IMR-90 (cell line): ENCODE results near the gene ETV3L. TPM values are rescaled to one million over a fixed set of nuclear protein-coding genes. Genes with fewer than 3 reads are reported as not detected.

Experiments
- ATAC-seq: fragments of 200-7000 bp; cut with Tn5 transposase; 2 replicates; pipeline ENCODE4 v1.9.1; 2020; ENCODE audit warnings: low read depth, mild to moderate bottlenecking, moderate library complexity
- BruUV-seq: library from RNA; stranded (reverse); fragments of 400-500 nt; replicated peaks from 2 replicates; lab custom pipeline; 2021; lab: Mats Ljungman, UMichigan
- CTCF ChIA-PET: fragments of 300-600 bp; formaldehyde crosslinking; extraction: SDS; loops from one replicate; lab custom pipeline; 2021; ENCODE audit warnings: antibody characterized with exemption; lab: Yijun Ruan, JAX
- POLR2A ChIA-PET: fragments of 300-600 bp; sonication (Branson Sonifier 250); formaldehyde crosslinking; loops from one replicate; lab custom pipeline; 2022; ENCODE audit warnings: antibody characterized with exemption; ENCODE audit not compliant: unreplicated experiment; lab: Charles Lee
- DNase-seq: peaks from one replicate; pipeline ENCODE4 v3.0.0; 2013
- H2AFZ ChIP-seq: replicated peaks from 2 replicates; pipeline ENCODE3; 2013; ENCODE audit warnings: low read length, mild to moderate bottlenecking; ENCODE audit not compliant: poor library complexity
- H2AK5ac ChIP-seq: 2 replicates; pipeline ENCODE4 v1.6.1; 2013; ENCODE audit warnings: low read depth, low read length, inconsistent platforms
- H2AK9ac ChIP-seq: replicated peaks from 2 replicates; pipeline ENCODE3; 2013; ENCODE audit warnings: mild to moderate bottlenecking, low read depth, low read length, moderate library complexity; ENCODE audit not compliant: poor library complexity
- H2BK120ac ChIP-seq: 2 replicates; pipeline ENCODE4 v1.6.1; 2013; ENCODE audit warnings: low read depth, low read length, inconsistent platforms
- H2BK15ac ChIP-seq: 3 replicates; pipeline ENCODE4 v1.6.1; 2013; ENCODE audit warnings: low read depth, low read length, inconsistent platforms
- H2BK20ac ChIP-seq: 2 replicates; pipeline ENCODE4 v1.6.1; 2013; ENCODE audit warnings: low read depth, mild to moderate bottlenecking, inconsistent platforms, low read length, moderate library complexity
- H2BK5ac ChIP-seq: 2 replicates; pipeline ENCODE4 v1.6.1; 2013; ENCODE audit warnings: mild to moderate bottlenecking, low read depth, low read length, inconsistent platforms; ENCODE audit not compliant: poor library complexity, severe bottlenecking
- H3K14ac ChIP-seq: replicated peaks from 2 replicates; pipeline ENCODE4 v1.6.1; 2013; ENCODE audit warnings: low read depth, low read length, inconsistent platforms
- H3K18ac ChIP-seq: 2 replicates; pipeline ENCODE4 v1.6.1; 2013; ENCODE audit warnings: low read depth, low read length, control low read depth
- H3K23ac ChIP-seq: 2 replicates; pipeline ENCODE4 v1.6.1; 2013; ENCODE audit warnings: low read depth, low read length, inconsistent platforms
- H3K27ac ChIP-seq: 2 replicates; pipeline ENCODE4 v1.5.1; 2013; ENCODE audit warnings: mild to moderate bottlenecking, control low read depth, low read length; ENCODE audit not compliant: insufficient read depth
- H3K27me3 ChIP-seq: 2 replicates; pipeline ENCODE4 v1.6.1; 2013; ENCODE audit warnings: low read length; ENCODE audit not compliant: control insufficient read depth, insufficient read depth
- H3K36me3 ChIP-seq: 2 replicates; pipeline ENCODE4 v1.6.1; 2013; ENCODE audit warnings: low read length, mixed read lengths; ENCODE audit not compliant: control insufficient read depth, insufficient read depth
- H3K4ac ChIP-seq: 2 replicates; pipeline ENCODE4 v1.6.1; 2013; ENCODE audit warnings: low read depth, low read length, inconsistent platforms
- H3K4me1 ChIP-seq: 2 replicates; pipeline ENCODE4 v1.6.1; 2013; ENCODE audit warnings: low read length, mixed read lengths; ENCODE audit not compliant: control insufficient read depth, insufficient read depth
- H3K4me2 ChIP-seq: 2 replicates; pipeline ENCODE4 v1.6.1; 2013; ENCODE audit warnings: low read depth, mild to moderate bottlenecking, control low read depth, low read length, moderate library complexity
- H3K4me3 ChIP-seq: 2 replicates; pipeline ENCODE4 v1.5.1; 2013; ENCODE audit warnings: low read depth, mild to moderate bottlenecking, control low read depth, low read length, moderate library complexity; ENCODE audit not compliant: insufficient read depth
- H3K56ac ChIP-seq: 2 replicates; pipeline ENCODE4 v1.6.1; 2013; ENCODE audit warnings: low read length, inconsistent platforms; ENCODE audit not compliant: insufficient read depth; ENCODE audit errors: extremely low read depth
- H3K79me1 ChIP-seq, 2 experiments: 2 replicates each; pipeline ENCODE4 v1.6.1; 2013; ENCODE audit warnings: low read length in 2 of 2, inconsistent platforms in 1 of 2, low read depth in 1 of 2
- H3K9ac ChIP-seq: 2 replicates; pipeline ENCODE4 v1.6.1; 2013; ENCODE audit warnings: low read depth, low read length, control low read depth
- H3K9me1 ChIP-seq: 2 replicates; pipeline ENCODE4 v1.6.1; 2013; ENCODE audit warnings: low read length, inconsistent platforms; ENCODE audit not compliant: insufficient read depth
- H3K9me3 ChIP-seq: 2 replicates; pipeline ENCODE4 v1.6.1; 2013; ENCODE audit warnings: low read length; ENCODE audit not compliant: control insufficient read depth, insufficient read depth
- H4K20me1 ChIP-seq: 2 replicates; pipeline ENCODE4 v1.6.1; 2013; ENCODE audit warnings: low read length, inconsistent platforms; ENCODE audit not compliant: insufficient read depth
- H4K5ac ChIP-seq: 2 replicates; pipeline ENCODE4 v1.6.1; 2013; ENCODE audit warnings: mild to moderate bottlenecking, low read depth, low read length, control low read depth
- H4K8ac ChIP-seq, 2 experiments: 2 replicates each; pipeline ENCODE4 v1.6.1; 2013; ENCODE audit warnings: low read depth in 2 of 2, low read length in 2 of 2, control low read depth in 1 of 2, inconsistent platforms in 1 of 2
- H4K91ac ChIP-seq: 2 replicates; pipeline ENCODE4 v1.6.1; 2013; ENCODE audit warnings: low read depth, low read length, inconsistent platforms; ENCODE audit not compliant: insufficient read depth
- BHLHE40 ChIP-seq: fragments of 150-350 bp; IDR thresholded peaks from 2 replicates; pipeline ENCODE4 v1.6.1; 2016; ENCODE audit warnings: mild to moderate bottlenecking, low read depth, low read length
- CEBPB ChIP-seq: IDR thresholded peaks from 2 replicates; pipeline ENCODE4 v1.6.1; 2012; ENCODE audit warnings: low read depth, low read length, improper control_type of control experiment
- CHD1 ChIP-seq: IDR thresholded peaks from 2 replicates; pipeline ENCODE4 v1.6.1; 2012; ENCODE audit warnings: low read depth, low read length, improper control_type of control experiment
- MXI1 ChIP-seq: IDR thresholded peaks from 2 replicates; pipeline ENCODE4 v1.6.1; 2012; ENCODE audit warnings: low read depth, mild to moderate bottlenecking, low read length, moderate library complexity, borderline replicate concordance
- POLR2A ChIP-seq: IDR thresholded peaks from 2 replicates; pipeline ENCODE4 v1.6.1; 2012; ENCODE audit warnings: mild to moderate bottlenecking, low read depth, low read length
- WGBS, 2 experiments: methylation state at CpG; one replicate each; pipeline versions ENCODE4 v1.1.5 to v1.1.7; 2013; ENCODE audit warnings: missing lambda C conversion rate in 2 of 2; ENCODE audit not compliant: insufficient read length in 1 of 2; ENCODE audit errors: extremely low coverage in 2 of 2; 5-methylcytosine and 5-hydroxymethylcytosine counted together
- dilution Hi-C: fragments of 300-500 bp; cut with HindIII; formaldehyde crosslinking; loops from one replicate; pipeline ENCODE4 v1.14.3; 2018; ENCODE audit warnings: low sequenced_read_pairs; ENCODE audit not compliant: unreplicated experiment
- in situ Hi-C: fragments of 300-500 bp; cut with MboI; formaldehyde crosslinking; loops from 3 replicates; pipeline ENCODE4 v1.14.3; 2019; ENCODE audit warnings: low sequenced_read_pairs, inconsistent platforms, mixed read lengths
- intact Hi-C: fragments of 100-400 bp; cut with micrococcal nuclease; formaldehyde crosslinking; loops from 2 replicates; pipeline ENCODE4 v1.10.0; 2022
- polyA plus RNA-seq, 3 experiments: library from polyadenylated mRNA; depleted of rRNA; stranded (reverse); fragments of >200 nt; gene quantifications; 2 replicates each; pipeline ENCODE4 v1.2.3, GENCODE V29; 2012; ENCODE audit warnings: low replicate concordance in 1 of 3
- total RNA-seq: library from RNA; depleted of rRNA; stranded (reverse); fragments of >200 nt; gene quantifications from 2 replicates; pipeline ENCODE4 v1.2.3, GENCODE V29; 2012
- TF ChIP-seq, protein P1 (sequence below): conservative IDR thresholded peaks from 2 replicates; pipeline ENCODE4 v1.5.1; 2012; ENCODE audit warnings: mild to moderate bottlenecking, low read depth, low read length, improper control_type of control experiment

The ETV3L gene
- total and polyA plus RNA-seq, 2 of the 4 experiments (the other 2 are of a cell fraction): not detected

GRCh38 chr1:157050836-157051235 is 48.8 kb downstream of the ETV3L start:
- intact Hi-C loops (no loop called here), in situ Hi-C loops (no loop called here), dilution Hi-C loops (no loop called here)
- H3K4me3 ChIP-seq: no peak overlapping the region
- no peaks in the 10 kb centered on the region; the same call in 1 of the 2 replicates for H3K4me1 ChIP-seq
- H3K4ac ChIP-seq: no peak overlapping the region
- no peak overlapping the region for H2BK15ac ChIP-seq
- H4K91ac ChIP-seq: no peak overlapping the region
- H4K5ac ChIP-seq: no peak overlapping the region
- H4K20me1 ChIP-seq: no peaks in the 10 kb centered on the region
- H3K23ac ChIP-seq: no peak overlapping the region
- CTCF ChIA-PET: no interaction called here
- no peak overlapping the region for H3K18ac ChIP-seq
- no peak overlapping the region for H3K56ac ChIP-seq
- H4K8ac ChIP-seq: no peak overlapping the region
- BruUV-seq: no TSS peak
- H3K79me1 ChIP-seq: no peaks in the 10 kb centered on the region
- no peak overlapping the region for H3K4me2 ChIP-seq
- H2AFZ ChIP-seq: no peak overlapping the region
- no peak overlapping the region for H3K9ac ChIP-seq
- DNase-seq: no peak
- H3K27ac ChIP-seq: no peak overlapping the region
- H3K9me3 ChIP-seq: 0 out of 2 replicates have a peak, but pooled peaks cover 2% of the 10 kb centered on the region
- H2BK20ac ChIP-seq: no peak overlapping the region
- H2AK5ac ChIP-seq: no peak overlapping the region
- POLR2A ChIA-PET: no interaction called here
- H2BK120ac ChIP-seq: no peak overlapping the region
- no peaks in the 10 kb centered on the region for H3K9me1 ChIP-seq
- H2AK9ac ChIP-seq: no peak overlapping the region
- TF ChIP-seq POLR2A: no peak
- no peak for TF ChIP-seq CHD1
- TF ChIP-seq BHLHE40: no peak
- TF ChIP-seq, protein P1, sequence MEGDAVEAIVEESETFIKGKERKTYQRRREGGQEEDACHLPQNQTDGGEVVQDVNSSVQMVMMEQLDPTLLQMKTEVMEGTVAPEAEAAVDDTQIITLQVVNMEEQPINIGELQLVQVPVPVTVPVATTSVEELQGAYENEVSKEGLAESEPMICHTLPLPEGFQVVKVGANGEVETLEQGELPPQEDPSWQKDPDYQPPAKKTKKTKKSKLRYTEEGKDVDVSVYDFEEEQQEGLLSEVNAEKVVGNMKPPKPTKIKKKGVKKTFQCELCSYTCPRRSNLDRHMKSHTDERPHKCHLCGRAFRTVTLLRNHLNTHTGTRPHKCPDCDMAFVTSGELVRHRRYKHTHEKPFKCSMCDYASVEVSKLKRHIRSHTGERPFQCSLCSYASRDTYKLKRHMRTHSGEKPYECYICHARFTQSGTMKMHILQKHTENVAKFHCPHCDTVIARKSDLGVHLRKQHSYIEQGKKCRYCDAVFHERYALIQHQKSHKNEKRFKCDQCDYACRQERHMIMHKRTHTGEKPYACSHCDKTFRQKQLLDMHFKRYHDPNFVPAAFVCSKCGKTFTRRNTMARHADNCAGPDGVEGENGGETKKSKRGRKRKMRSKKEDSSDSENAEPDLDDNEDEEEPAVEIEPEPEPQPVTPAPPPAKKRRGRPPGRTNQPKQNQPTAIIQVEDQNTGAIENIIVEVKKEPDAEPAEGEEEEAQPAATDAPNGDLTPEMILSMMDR: no peak
- no peak for TF ChIP-seq CEBPB
- no peak for TF ChIP-seq MXI1
- H3K36me3 ChIP-seq: no peaks in the 10 kb centered on the region
- WGBS, 2 experiments: no CpG with 5 or more reads among the region's 2 CpGs
- H3K14ac ChIP-seq: no peak overlapping the region
- peaks cover 15% of the 10 kb centered on the region for H3K27me3 ChIP-seq
- ATAC-seq: no peak
- no peak overlapping the region for H2BK5ac ChIP-seq
